Measurements from ENCODE around the gene ERRFI1.

The ERRFI1 gene

GRCh38 chr1:7972285-7972684, 53.8 kb downstream of the ERRFI1 start:
- H3K79me2 ChIP-seq (ENCODE audit: insufficient read depth, low read length) = peaks cover 22% of the 10 kb centered on the region
- H3K36me3 ChIP-seq (ENCODE audit: insufficient read depth, low read length) = peaks cover 72% of the 10 kb centered on the region
- no peak overlapping the region for H3K4me3 ChIP-seq (ENCODE audit: low read depth in 1 of 2, low read length in 2 of 2)
- H4K20me1 ChIP-seq (ENCODE audit: insufficient read depth, low read length) = peaks cover 2% of the 10 kb centered on the region; the same call in 1 of the 2 replicates
- DNase-seq (no peak), ATAC-seq (ENCODE audit: insufficient read depth, low read depth) (no peak)
- H3K9ac ChIP-seq (ENCODE audit: low read depth, low read length) = no peak overlapping the region
- no peaks in the 10 kb centered on the region for H3K9me3 ChIP-seq (ENCODE audit: insufficient read depth, low read length, severe bottlenecking)
- no peak overlapping the region for H2AFZ ChIP-seq (ENCODE audit: low read depth, low read length)
- no peak overlapping the region for H3K27ac ChIP-seq (ENCODE audit: low read length)
- no peaks in the 10 kb centered on the region for H3K27me3 ChIP-seq (ENCODE audit: insufficient read depth, low read length, poor library complexity)
- no peaks in the 10 kb centered on the region for H3K4me1 ChIP-seq (ENCODE audit: insufficient read depth, low read length)
- no peak for TF ChIP-seq CTCF (IDR thresholded peaks at IDR 0.05; ENCODE audit: borderline replicate concordance, extremely low read depth, low read length, poor library complexity, severe bottlenecking)
- no peak for TF ChIP-seq EZH2 (IDR thresholded peaks at IDR 0.05; ENCODE audit: borderline replicate concordance, low read depth, low read length, severe bottlenecking)
- no peak overlapping the region for H3K4me2 ChIP-seq (ENCODE audit: insufficient read depth, low read length)

- TF ChIP-seq EZH2 (IDR thresholded peaks at IDR 0.05; ENCODE audit: borderline replicate concordance, low read depth, low read length, severe bottlenecking) (no peak), CTCF (IDR thresholded peaks at IDR 0.05; ENCODE audit: borderline replicate concordance, extremely low read depth, low read length, poor library complexity, severe bottlenecking) (no peak)
- H3K4me1 ChIP-seq (ENCODE audit: insufficient read depth, low read length) = peaks cover 12% of the 10 kb centered on the region; the same call in 1 of the 2 replicates
- ATAC-seq (ENCODE audit: insufficient read depth, low read depth) (no peak), DNase-seq (no peak)
- no peaks in the 10 kb centered on the region for H3K9me3 ChIP-seq (ENCODE audit: insufficient read depth, low read length, severe bottlenecking)
- H3K79me2 ChIP-seq (ENCODE audit: insufficient read depth, low read length) = peaks cover 33% of the 10 kb centered on the region
- H3K4me2 ChIP-seq (ENCODE audit: insufficient read depth, low read length) = no peak overlapping the region
- H4K20me1 ChIP-seq (ENCODE audit: insufficient read depth, low read length) = peaks cover 7% of the 10 kb centered on the region; the same call in 1 of the 2 replicates
- H3K27me3 ChIP-seq (ENCODE audit: insufficient read depth, low read length, poor library complexity) = no peaks in the 10 kb centered on the region
- no peak overlapping the region for H2AFZ ChIP-seq (ENCODE audit: low read depth, low read length)
- no peak overlapping the region for H3K27ac ChIP-seq (ENCODE audit: low read length)
- peaks cover 77% of the 10 kb centered on the region for H3K36me3 ChIP-seq (ENCODE audit: insufficient read depth, low read length)
- H3K4me3 ChIP-seq (ENCODE audit: low read depth in 1 of 2, low read length in 2 of 2) = no peak overlapping the region
- no peak overlapping the region for H3K9ac ChIP-seq (ENCODE audit: low read depth, low read length)
These were observed 55.1 kb downstream of the ERRFI1 start for GRCh38 chr1:7971024-7971423.

- Histone ChIP-seq H3K9me3 (ENCODE audit: insufficient read depth, low read length, severe bottlenecking) (no peaks in the 10 kb centered on the region), H3K4me3 (ENCODE audit: low read depth in 1 of 2, low read length in 2 of 2) (no peak overlapping the region), H2AFZ (ENCODE audit: low read depth, low read length) (no peak overlapping the region), H3K4me2 (ENCODE audit: insufficient read depth, low read length) (no peak overlapping the region), H3K27me3 (ENCODE audit: insufficient read depth, low read length, poor library complexity) (no peaks in the 10 kb centered on the region), H3K4me1 (ENCODE audit: insufficient read depth, low read length) (peaks cover 17% of the 10 kb centered on the region), H3K79me2 (ENCODE audit: insufficient read depth, low read length) (peaks cover 40% of the 10 kb centered on the region), H4K20me1 (ENCODE audit: insufficient read depth, low read length) (peaks cover 9% of the 10 kb centered on the region; the same call in 1 of the 2 replicates), H3K9ac (ENCODE audit: low read depth, low read length) (no peak overlapping the region), H3K36me3 (ENCODE audit: insufficient read depth, low read length) (peaks cover 79% of the 10 kb centered on the region), H3K27ac (ENCODE audit: low read length) (no peak overlapping the region)
- no peak for TF ChIP-seq CTCF (IDR thresholded peaks at IDR 0.05; ENCODE audit: borderline replicate concordance, extremely low read depth, low read length, poor library complexity, severe bottlenecking)
- no peak for TF ChIP-seq EZH2 (IDR thresholded peaks at IDR 0.05; ENCODE audit: borderline replicate concordance, low read depth, low read length, severe bottlenecking)
- ATAC-seq (ENCODE audit: insufficient read depth, low read depth) (no peak), DNase-seq (no peak)
These were observed 55.9 kb downstream of the ERRFI1 start for GRCh38 chr1:7970246-7970645.

- H3K4me3 ChIP-seq (ENCODE audit: low read depth in 1 of 2, low read length in 2 of 2) = no peak overlapping the region
- H3K27ac ChIP-seq (ENCODE audit: low read length) = no peak overlapping the region
- peaks cover 7% of the 10 kb centered on the region; the same call in 1 of the 2 replicates for H4K20me1 ChIP-seq (ENCODE audit: insufficient read depth, low read length)
- ATAC-seq (ENCODE audit: insufficient read depth, low read depth) (no peak), DNase-seq (no peak)
- H3K79me2 ChIP-seq (ENCODE audit: insufficient read depth, low read length) = peaks cover 63% of the 10 kb centered on the region
- TF ChIP-seq EZH2 (IDR thresholded peaks at IDR 0.05; ENCODE audit: borderline replicate concordance, low read depth, low read length, severe bottlenecking) (no peak), CTCF (IDR thresholded peaks at IDR 0.05; ENCODE audit: borderline replicate concordance, extremely low read depth, low read length, poor library complexity, severe bottlenecking) (no peak)
- no peak overlapping the region for H3K4me2 ChIP-seq (ENCODE audit: insufficient read depth, low read length)
- H3K9ac ChIP-seq (ENCODE audit: low read depth, low read length) = no peak overlapping the region
- H3K36me3 ChIP-seq (ENCODE audit: insufficient read depth, low read length) = peaks cover 93% of the 10 kb centered on the region
- no peak overlapping the region for H2AFZ ChIP-seq (ENCODE audit: low read depth, low read length)
- no peaks in the 10 kb centered on the region for H3K27me3 ChIP-seq (ENCODE audit: insufficient read depth, low read length, poor library complexity)
- H3K4me1 ChIP-seq (ENCODE audit: insufficient read depth, low read length) = peaks cover 39% of the 10 kb centered on the region
- no peaks in the 10 kb centered on the region for H3K9me3 ChIP-seq (ENCODE audit: insufficient read depth, low read length, severe bottlenecking)
These were observed 58.5 kb downstream of the ERRFI1 start for GRCh38 chr1:7967651-7968050.

Data from DND-41 (cell line).